Right forelimb (tissue), 1 donor: ENCODE data around the gene RAD51B.

Experiments used
- DNase-seq: peaks from one replicate; pipeline ENCODE4 v3.0.0-alpha.2; 2018

RAD51B gene

GRCh38 chr14:68704736-68705720 is 885.4 kb downstream of the RAD51B start:
- DNase-seq: no peak

DNA sequence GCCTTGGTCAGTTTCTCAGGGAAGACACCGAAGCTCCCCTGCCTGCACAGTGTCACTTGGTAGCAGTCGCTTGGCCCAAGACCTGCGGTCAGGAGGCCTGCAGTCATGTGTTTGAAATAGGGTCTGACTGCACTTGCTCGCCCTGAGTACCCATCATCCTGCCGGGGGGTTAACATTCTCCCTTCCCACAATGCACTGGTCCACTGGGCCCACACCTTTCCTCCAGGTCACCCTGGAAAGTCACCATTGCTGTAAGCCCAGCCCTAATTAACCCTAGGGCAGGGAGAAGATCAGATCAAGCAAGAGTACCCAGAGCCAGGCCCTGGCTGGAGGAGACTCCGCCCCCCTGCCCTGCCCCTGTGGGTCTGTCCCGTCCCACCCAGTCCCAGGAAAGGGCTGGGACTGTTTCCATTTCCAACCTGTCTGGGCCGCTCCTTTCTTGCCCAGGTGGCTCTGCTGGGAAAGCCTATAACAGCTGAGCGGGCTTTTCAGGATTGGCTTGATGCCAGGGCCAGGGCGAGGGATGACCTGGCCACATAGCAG is 886.2 kb downstream of the RAD51B start:
- no peak for DNase-seq

- no peak for DNase-seq
Observed at GRCh38 chr14:68707482-68707881, 887.9 kb downstream of the RAD51B start.

- DNase-seq: no peak
Observed at GRCh38 chr14:68708343-68708742, 888.8 kb downstream of the RAD51B start.

DNA sequence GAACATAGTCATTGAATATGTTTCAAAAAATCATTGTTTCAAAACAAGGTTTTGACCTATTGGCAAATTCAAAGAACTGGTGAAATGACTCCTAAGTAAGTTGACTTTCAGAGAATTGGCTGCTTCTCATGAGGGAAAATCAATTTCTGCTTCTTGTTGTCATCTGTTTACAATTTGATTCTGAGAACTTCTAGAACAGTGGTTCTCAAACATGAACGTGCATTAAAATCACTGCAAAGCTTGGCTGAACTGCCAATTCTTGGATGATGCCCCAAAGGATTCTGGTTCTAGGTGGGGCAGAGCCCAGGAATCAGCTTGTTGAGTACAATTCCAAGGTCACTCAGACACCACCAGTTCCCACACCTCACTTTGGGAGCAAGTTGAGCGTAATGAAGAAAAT is 889.4 kb downstream of the RAD51B start:
- DNase-seq: no peak

DNA sequence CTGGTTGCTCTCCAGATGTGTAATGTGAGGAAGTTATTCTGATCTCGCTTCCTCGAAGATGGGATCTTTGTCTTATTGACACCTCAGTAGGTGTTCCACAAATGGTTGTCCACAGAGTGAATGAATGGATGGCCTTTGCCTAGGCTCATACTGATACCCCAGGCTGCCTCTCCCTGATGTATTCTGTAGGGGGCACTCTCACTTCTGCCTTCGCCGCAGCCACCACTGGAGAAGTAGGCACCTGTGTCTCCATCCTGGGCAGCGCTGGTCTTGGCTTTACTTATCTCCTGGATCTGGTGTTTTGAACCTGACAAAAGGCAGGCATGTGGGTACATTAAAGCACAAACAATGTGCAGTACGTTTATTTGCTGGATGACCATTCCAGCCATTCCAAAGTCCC is 891.2 kb downstream of the RAD51B start:
- no peak for DNase-seq

GRCh38 chr14:68711561-68712309 is 892.2 kb downstream of the RAD51B start:
- DNase-seq: no peak

GRCh38 chr14:68712703-68713370 is 893.3 kb downstream of the RAD51B start:
- DNase-seq: no peak

GRCh38 chr14:68713782-68714181 is 894.2 kb downstream of the RAD51B start:
- no peak for DNase-seq

DNA sequence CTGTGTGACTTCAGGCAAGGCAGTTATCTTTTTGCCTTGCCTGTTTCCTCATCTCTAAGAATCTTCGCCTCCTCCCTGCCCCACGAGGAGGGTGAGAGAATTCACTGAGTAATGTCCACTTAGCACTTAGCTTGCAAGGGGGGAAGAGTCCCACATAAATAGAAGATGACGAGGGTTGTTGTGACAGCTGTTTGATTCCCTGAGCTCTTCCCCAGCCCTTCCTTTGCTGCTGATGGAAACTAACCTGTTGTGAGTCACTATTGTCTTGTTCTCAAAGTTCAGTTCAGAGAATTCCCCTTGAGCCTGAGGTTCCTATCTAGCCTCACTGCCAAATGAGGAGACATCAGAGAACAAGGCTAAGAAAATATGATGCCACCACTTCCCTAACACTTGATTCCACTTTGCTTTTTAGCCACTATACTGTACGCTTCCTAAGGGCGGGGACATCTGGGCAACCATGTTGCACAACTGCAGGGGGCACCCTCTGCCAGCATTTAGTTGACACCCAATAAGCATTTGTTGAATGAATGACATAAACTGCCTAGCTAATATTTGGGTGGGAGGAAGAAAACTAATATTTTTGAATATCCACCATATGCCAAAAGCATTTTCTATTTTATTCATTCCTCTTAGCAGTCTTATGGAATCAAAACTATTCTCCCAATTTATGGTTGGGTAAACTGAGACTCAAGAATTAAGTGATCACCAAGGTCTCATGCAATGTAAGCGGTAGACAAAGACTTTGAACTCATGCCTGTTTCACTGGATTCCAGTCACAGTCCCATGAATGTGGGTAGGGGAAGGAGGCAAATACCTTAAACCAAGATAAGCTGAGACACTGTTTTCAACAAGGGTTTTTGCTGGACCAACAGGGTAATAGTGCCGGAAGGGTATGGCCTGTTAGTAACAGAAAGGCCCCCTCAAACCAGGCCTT is 895.7 kb downstream of the RAD51B start:
- DNase-seq: no peak

DNA sequence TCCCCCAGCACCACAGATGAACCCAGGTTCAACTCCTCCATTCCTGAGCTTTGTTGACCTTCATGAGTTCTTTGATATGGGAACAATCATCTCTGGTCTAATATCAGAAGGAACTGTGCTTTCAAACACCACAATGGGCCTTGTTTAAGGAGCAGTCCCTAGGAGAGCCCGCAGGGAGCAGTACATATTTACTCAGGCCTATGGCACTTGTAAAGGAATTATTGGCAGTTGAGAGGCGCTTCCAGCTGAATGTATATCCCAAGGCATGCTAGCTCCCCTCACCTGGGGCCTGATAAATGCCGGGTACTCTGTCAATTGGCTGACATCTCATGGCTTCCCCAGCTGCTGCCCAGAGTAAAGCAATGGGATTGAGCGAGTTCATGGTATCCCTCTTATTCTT is 897.1 kb downstream of the RAD51B start:
- no peak for DNase-seq

- DNase-seq: no peak
Observed at GRCh38 chr14:68718023-68718990, 898.7 kb downstream of the RAD51B start.

DNA sequence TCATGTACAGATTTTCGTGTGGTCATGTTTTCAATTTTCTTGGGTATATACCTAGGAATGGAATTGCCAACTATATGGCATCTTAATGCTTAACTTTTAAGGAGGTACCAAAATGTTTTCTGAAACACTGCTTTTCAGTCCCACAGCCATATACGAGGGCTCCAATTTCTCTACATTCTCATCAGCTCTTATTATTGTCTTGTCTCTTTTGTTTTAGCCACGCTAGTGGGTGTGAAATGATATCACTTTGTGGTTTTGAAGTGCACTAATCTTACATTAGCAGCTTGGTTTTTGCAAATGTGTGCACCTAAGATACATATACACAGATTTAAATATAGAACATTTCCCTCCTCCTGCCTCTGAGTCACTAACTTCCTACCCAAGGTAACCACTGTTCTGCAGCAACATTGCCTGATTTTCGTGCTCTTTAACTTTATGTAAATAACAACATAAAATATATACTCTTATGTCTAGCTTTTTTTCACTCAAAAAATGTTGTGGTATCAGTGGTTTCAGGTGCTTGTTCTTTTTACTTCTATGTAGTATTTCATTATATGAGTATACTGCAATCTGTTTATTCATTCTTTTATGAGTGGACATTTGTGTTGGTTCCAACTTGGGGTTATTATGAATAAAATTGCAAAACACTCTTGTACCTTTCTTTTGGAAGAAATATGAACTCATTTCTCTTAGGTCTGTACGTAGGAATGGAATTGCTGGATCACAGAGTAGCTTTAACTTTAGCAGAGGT is 900.2 kb downstream of the RAD51B start:
- no peak for DNase-seq

DNA sequence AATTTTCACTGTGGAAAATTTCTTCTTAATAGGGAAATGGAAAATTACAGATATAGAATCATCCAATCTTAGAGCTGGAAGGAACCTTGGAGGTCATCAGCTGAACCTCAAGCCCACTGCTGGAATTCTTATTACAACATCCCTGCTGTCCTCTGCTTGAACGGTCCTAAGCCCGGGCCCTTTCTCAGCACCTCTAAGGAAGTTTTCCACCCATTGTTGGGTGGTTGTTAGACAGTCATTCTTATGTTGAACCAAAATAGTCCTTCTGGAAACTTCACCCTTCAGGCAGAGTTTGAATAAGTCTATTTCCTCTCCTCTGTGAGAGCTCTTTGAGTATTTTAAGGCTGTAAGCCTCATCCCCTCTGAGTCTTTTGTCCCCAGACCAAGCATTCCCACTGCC is 902.6 kb downstream of the RAD51B start:
- no peak for DNase-seq

DNA sequence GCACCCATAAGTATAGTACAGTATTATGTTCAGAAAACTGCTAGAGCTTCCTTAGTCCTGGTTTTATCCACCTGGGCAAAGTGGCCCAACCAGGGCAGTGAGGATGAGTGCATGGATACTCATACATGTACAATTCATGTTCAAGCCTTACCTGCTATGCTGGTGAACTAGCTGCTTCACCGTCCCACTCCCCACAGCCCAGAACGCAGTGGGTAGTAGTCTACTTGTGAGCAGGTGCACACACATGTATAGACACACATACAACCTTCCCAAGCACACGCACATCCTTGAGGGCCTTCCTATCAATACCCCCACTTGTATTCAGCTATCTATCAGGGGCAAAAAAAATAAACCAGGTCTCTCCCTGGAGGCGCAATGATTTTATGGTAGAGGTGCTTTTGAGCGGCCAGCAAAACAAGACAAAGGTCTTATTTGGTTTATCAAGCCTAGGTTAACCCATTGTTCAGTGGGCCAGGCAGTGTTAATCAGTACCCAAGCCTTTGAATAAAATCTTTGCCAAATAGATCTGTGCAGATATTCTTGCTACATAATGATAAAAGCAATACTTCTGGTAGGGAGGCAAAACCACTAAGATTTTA is 903.5 kb downstream of the RAD51B start:
- DNase-seq: no peak

- no peak for DNase-seq
Observed at GRCh38 chr14:68723808-68724268, 904.3 kb downstream of the RAD51B start.

GRCh38 chr14:68724914-68725313 is 905.3 kb downstream of the RAD51B start:
- DNase-seq: no peak

- DNase-seq: no peak
Observed at GRCh38 chr14:68726093-68726695, 906.6 kb downstream of the RAD51B start.
